OCI-LY1 (cell line): ENCODE data around the gene LATS2.

Experiments used
- H2AFZ ChIP-seq: fragments of 200-600 bp; sonication (generic), shearing (Covaris generic); 2 replicates; pipeline ENCODE4 v1.6.0; 2014; ENCODE audit warnings: antibody characterized with exemption, mild to moderate bottlenecking, low read length
- H3F3A ChIP-seq: fragments of 200-600 bp; sonication (generic), shearing (Covaris generic); 2 replicates; pipeline ENCODE4 v1.6.0; 2014; ENCODE audit warnings: mild to moderate bottlenecking, antibody characterized with exemption, low read length, moderate library complexity; ENCODE audit not compliant: insufficient read depth
- H3K27ac ChIP-seq: fragments of 200-600 bp; sonication (generic); 2 replicates; pipeline ENCODE4 v1.5.1; 2014; ENCODE audit warnings: low read length, mixed run types, mild to moderate bottlenecking, low read depth; ENCODE audit not compliant: poor library complexity, severe bottlenecking
- H3K27me3 ChIP-seq: fragments of 200-600 bp; sonication (generic); 2 replicates; pipeline ENCODE4 v1.6.0; 2014; ENCODE audit warnings: antibody characterized with exemption, mild to moderate bottlenecking, low read length, moderate library complexity; ENCODE audit not compliant: insufficient read depth
- H3K36me3 ChIP-seq: fragments of 200-600 bp; sonication (generic); 2 replicates; pipeline ENCODE4 v1.6.1; 2014; ENCODE audit warnings: mild to moderate bottlenecking, antibody characterized with exemption, low read length, moderate library complexity, mixed read lengths; ENCODE audit not compliant: insufficient read depth
- H3K4me1 ChIP-seq: fragments of 200-600 bp; sonication (generic); 2 replicates; pipeline ENCODE4 v1.5.1; 2014; ENCODE audit warnings: mild to moderate bottlenecking, low read length, moderate library complexity; ENCODE audit not compliant: insufficient read depth, severe bottlenecking
- H3K4me2 ChIP-seq: fragments of 200-600 bp; sonication (generic), shearing (Covaris generic); 2 replicates; pipeline ENCODE4 v1.6.1; 2014; ENCODE audit warnings: low read length
- H3K4me3 ChIP-seq: fragments of 200-600 bp; sonication (generic); 2 replicates; pipeline ENCODE4 v1.5.1; 2014; ENCODE audit warnings: low read length, low read depth, mild to moderate bottlenecking, mixed read lengths; ENCODE audit not compliant: poor library complexity, severe bottlenecking
- H3K79me2 ChIP-seq: fragments of 200-600 bp; shearing (Covaris generic); 2 replicates; pipeline ENCODE4 v1.6.1; 2016; ENCODE audit warnings: mixed run types, low read length, mixed read lengths; ENCODE audit not compliant: insufficient read depth
- H3K9ac ChIP-seq: fragments of 200-600 bp; sonication (generic), shearing (Covaris generic); 2 replicates; pipeline ENCODE4 v1.6.1; 2014; ENCODE audit warnings: mild to moderate bottlenecking, low read length, mixed read lengths
- H3K9me2 ChIP-seq: fragments of 200-600 bp; sonication (generic), shearing (Covaris generic); 2 replicates; pipeline ENCODE4 v1.6.1; 2014; ENCODE audit warnings: low read depth, mild to moderate bottlenecking, low read length, mixed read lengths
- H3K9me3 ChIP-seq: fragments of 200-600 bp; shearing (Covaris generic); 2 replicates; pipeline ENCODE4 v1.6.1; 2014; ENCODE audit warnings: low read length, mixed read lengths
- H4K20me1 ChIP-seq: fragments of 200-600 bp; sonication (generic), shearing (Covaris generic); 2 replicates; pipeline ENCODE4 v1.6.0; 2016; ENCODE audit warnings: mild to moderate bottlenecking, low read length; ENCODE audit not compliant: insufficient read depth
- EZH2 ChIP-seq: fragments of 200-600 bp; sonication (generic), shearing (Covaris generic); IDR thresholded peaks from 2 replicates; pipeline ENCODE4 v1.8.0; 2017; ENCODE audit warnings: borderline replicate concordance, mixed run types, mild to moderate bottlenecking, antibody characterized with exemption, low read length, moderate library complexity, mixed read lengths
- TF ChIP-seq, protein P1 (sequence below): fragments of 200-600 bp; sonication (generic), shearing (Covaris generic); IDR thresholded peaks from 2 replicates; pipeline ENCODE4 v1.5.1; 2017; ENCODE audit warnings: mild to moderate bottlenecking, antibody characterized with exemption, low read length, moderate library complexity, mixed read lengths

Gene LATS2

DNA sequence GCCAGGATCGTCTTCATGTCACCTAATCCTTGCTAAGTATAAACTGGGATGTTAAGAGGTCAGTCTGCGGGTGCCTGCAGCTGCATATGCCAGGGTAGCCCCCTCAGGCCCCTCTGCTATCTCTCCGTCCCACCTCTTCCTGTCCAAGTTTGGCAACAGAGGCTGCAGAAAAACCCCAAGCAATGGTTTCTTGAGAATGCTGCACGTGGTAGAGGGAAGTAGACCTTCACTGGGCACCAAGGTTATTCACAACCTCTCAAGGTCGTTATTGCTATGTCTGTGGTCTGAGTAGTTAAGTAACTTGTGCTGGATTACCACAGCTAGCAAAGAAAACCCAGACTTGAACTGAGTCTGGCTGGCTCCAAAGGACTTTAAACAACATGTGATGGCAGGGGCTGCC, 81.0 kb downstream of the LATS2 start:
- Histone ChIP-seq H3K27ac (no peak overlapping the region), H3K79me2 (no peaks in the 10 kb centered on the region), H4K20me1 (no peaks in the 10 kb centered on the region), H3K9me3 (no peaks in the 10 kb centered on the region), H3K9me2 (no peaks in the 10 kb centered on the region), H2AFZ (no peak overlapping the region), H3F3A (no peaks in the 10 kb centered on the region), H3K27me3 (no peaks in the 10 kb centered on the region), H3K36me3 (no peaks in the 10 kb centered on the region), H3K4me2 (no peak overlapping the region), H3K4me1 (peaks cover 5% of the 10 kb centered on the region), H3K4me3 (no peak overlapping the region), H3K9ac (no peak overlapping the region)
- no peak for TF ChIP-seq EZH2
- TF ChIP-seq, protein P1, sequence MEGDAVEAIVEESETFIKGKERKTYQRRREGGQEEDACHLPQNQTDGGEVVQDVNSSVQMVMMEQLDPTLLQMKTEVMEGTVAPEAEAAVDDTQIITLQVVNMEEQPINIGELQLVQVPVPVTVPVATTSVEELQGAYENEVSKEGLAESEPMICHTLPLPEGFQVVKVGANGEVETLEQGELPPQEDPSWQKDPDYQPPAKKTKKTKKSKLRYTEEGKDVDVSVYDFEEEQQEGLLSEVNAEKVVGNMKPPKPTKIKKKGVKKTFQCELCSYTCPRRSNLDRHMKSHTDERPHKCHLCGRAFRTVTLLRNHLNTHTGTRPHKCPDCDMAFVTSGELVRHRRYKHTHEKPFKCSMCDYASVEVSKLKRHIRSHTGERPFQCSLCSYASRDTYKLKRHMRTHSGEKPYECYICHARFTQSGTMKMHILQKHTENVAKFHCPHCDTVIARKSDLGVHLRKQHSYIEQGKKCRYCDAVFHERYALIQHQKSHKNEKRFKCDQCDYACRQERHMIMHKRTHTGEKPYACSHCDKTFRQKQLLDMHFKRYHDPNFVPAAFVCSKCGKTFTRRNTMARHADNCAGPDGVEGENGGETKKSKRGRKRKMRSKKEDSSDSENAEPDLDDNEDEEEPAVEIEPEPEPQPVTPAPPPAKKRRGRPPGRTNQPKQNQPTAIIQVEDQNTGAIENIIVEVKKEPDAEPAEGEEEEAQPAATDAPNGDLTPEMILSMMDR: no peak

DNA sequence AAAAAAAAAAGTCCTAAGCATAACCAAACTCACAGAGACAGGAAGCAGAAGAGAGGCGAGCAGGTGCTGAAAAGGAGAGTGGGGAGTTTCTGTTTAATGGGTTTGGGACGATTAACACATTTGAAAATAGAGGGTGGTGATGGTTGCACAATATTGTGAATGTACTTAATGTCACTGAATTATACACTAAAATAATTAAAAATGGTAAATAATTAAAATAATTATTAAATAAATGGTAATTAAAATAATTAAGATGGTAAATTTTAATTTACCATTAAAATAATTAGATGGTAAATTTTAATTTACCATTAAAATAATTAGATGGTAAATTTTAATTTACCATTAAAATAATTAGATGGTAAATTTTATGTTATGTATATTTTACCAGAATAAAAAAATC, 84.0 kb downstream of the LATS2 start:
- no peaks in the 10 kb centered on the region for H3K9me3 ChIP-seq
- H3K79me2 ChIP-seq: no peaks in the 10 kb centered on the region
- no peak overlapping the region for H2AFZ ChIP-seq
- TF ChIP-seq EZH2: no peak
- TF ChIP-seq, protein P1: no peak
- H3K9me2 ChIP-seq: no peaks in the 10 kb centered on the region
- no peaks in the 10 kb centered on the region for H3K36me3 ChIP-seq
- no peak overlapping the region for H3K9ac ChIP-seq
- no peaks in the 10 kb centered on the region for H3K27me3 ChIP-seq
- H3K4me2 ChIP-seq: no peak overlapping the region
- no peaks in the 10 kb centered on the region for H3F3A ChIP-seq
- H3K27ac ChIP-seq: no peak overlapping the region
- H3K4me3 ChIP-seq: no peak overlapping the region
- H3K4me1 ChIP-seq: peaks cover 5% of the 10 kb centered on the region
- no peaks in the 10 kb centered on the region for H4K20me1 ChIP-seq

DNA sequence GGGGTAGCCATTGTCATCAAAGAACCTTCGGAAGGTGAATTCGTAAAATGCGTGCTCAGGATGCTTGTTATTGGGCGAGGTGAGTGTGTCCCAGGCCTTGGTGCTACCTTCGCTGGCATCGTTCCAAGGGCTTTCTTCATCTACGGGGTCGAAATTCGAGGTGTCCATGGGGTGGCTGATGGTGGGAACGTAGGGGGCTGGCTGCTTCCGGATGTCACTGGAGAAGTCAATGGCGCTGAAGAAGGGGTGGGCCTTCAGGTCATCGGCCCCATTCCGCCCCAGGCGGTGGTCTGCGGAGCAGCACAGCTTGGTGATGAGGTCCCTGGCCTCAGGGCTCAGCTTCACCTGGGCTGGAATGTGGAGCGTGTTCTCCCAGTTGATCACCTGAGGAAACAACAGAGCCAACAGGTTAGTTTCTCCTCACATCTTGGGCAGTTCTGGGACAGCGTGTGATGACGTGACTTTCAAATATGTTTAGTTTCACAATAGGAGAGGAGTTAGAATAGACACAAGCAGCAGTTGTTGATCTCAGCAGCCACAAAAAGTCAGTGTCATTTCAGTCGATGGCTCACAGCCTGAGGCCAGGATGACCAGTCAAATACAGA, 86.3 kb downstream of the LATS2 start:
- Histone ChIP-seq H3K27me3 (no peaks in the 10 kb centered on the region), H3K4me3 (no peak overlapping the region), H4K20me1 (no peaks in the 10 kb centered on the region), H3K27ac (no peak overlapping the region), H3K9me2 (no peaks in the 10 kb centered on the region), H3K9ac (no peak overlapping the region), H2AFZ (no peak overlapping the region), H3K36me3 (no peaks in the 10 kb centered on the region), H3F3A (no peaks in the 10 kb centered on the region), H3K4me2 (no peak overlapping the region), H3K79me2 (no peaks in the 10 kb centered on the region), H3K9me3 (no peaks in the 10 kb centered on the region), H3K4me1 (no peaks in the 10 kb centered on the region)
- TF ChIP-seq, protein P1: no peak
- no peak for TF ChIP-seq EZH2
